ENCODE data around the gene OSBPL7.

OSBPL7 gene

DNA sequence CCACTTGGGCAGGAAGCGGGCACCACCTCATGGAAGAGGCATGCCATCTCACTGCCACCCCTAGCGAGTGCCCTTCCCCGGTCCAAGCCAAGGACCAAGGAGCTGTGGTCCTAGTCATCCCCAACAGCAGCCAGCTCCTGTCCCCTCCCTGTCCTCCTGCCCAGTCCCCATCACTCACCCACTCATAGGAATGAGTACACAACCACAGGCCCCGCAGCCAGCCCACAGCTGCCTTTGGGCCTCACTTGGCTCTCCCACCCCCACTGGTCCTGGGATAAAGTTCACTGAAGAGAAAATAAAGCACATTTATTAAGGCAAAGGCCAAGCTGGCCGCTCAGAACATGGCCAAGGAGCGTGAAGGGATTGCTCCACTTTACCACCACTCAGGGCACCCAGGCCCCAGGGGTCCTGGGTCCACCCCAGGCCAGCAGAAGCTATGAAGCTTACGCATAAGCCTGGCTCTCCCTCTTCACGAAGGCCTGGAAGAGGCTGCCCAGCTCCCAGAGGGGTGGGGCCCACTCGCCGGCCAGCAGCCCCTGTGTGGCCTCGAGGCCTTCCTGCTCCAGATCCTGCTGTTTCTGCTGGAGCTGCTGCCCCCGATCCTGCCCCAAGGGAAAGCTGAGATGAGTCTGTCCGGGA is 15.9 kb upstream of the OSBPL7 start:
- Histone ChIP-seq H3K9ac (ENCODE audit: low read length) (no peak overlapping the region), H3K36me3 (ENCODE audit: insufficient read depth, low read length) (peaks cover 18% of the 10 kb centered on the region), H3K27ac (ENCODE audit: low read depth, low read length) (no peak overlapping the region), H3K4me3 (ENCODE audit: low read depth in 1 of 2, low read length in 2 of 2) (no peak overlapping the region), H3K27me3 (ENCODE audit: control insufficient read depth in 1 of 2, insufficient read depth in 2 of 2, low read length in 2 of 2) (no peaks in the 10 kb centered on the region), H3K4me1 (ENCODE audit: insufficient read depth, low read length) (peaks cover 21% of the 10 kb centered on the region), H3K9me3 (ENCODE audit: low read length) (no peaks in the 10 kb centered on the region)

DNA sequence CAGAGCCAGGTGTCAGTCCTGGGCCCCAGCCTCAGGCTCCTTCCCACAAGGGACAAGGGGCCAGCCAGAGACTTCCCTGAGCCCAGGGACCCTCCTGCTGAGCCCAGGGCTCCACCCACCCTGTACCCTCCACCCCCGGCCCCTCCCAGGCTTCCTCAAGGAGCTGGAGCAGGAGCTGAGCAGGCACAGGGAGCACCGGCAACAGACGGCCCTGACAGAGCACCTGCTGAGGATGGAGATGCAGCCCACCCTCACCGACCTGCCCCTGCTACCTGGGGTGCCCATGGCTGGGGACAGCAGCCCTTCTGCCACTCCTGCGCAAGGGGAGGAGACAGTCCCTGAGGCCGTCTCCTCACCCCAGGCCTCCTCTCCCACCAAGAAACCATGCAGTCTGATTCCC is 15.0 kb upstream of the OSBPL7 start:
- Histone ChIP-seq H3K4me1 (ENCODE audit: insufficient read depth, low read length) (peaks cover 23% of the 10 kb centered on the region), H3K36me3 (ENCODE audit: insufficient read depth, low read length) (peaks cover 18% of the 10 kb centered on the region), H3K9me3 (ENCODE audit: low read length) (no peaks in the 10 kb centered on the region), H3K9ac (ENCODE audit: low read length) (no peak overlapping the region), H3K27me3 (ENCODE audit: control insufficient read depth in 1 of 2, insufficient read depth in 2 of 2, low read length in 2 of 2) (no peaks in the 10 kb centered on the region), H3K4me3 (ENCODE audit: low read depth in 1 of 2, low read length in 2 of 2) (no peak overlapping the region), H3K27ac (ENCODE audit: low read depth, low read length) (no peak overlapping the region)

DNA sequence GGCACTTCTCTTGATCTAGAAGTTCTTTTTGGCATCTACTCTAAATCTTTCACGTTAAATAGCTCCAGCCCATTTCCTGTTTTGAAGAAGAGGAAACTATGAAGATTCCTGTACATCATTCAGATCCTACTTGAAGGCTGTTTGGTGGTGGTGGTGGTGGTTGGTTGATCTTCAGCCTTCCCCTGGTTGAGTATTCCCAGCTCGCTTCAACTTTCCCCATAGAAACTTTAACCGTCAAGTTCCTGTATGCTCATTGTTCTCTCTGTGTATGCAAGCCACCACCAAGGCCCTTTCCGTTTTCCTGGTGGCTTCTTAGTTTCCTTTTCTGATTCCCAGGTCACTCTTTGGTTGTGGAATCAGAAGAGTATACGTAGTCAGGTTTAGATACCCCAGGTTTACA is 13.2 kb upstream of the OSBPL7 start:
- H3K4me3 ChIP-seq (ENCODE audit: low read depth in 1 of 2, low read length in 2 of 2), result no peak overlapping the region
- no peak overlapping the region for H3K27ac ChIP-seq (ENCODE audit: low read depth, low read length)
- no peaks in the 10 kb centered on the region for H3K9me3 ChIP-seq (ENCODE audit: low read length)
- peaks cover 18% of the 10 kb centered on the region for H3K36me3 ChIP-seq (ENCODE audit: insufficient read depth, low read length)
- no peak overlapping the region for H3K9ac ChIP-seq (ENCODE audit: low read length)
- H3K4me1 ChIP-seq (ENCODE audit: insufficient read depth, low read length), result peaks cover 20% of the 10 kb centered on the region
- H3K27me3 ChIP-seq (ENCODE audit: control insufficient read depth in 1 of 2, insufficient read depth in 2 of 2, low read length in 2 of 2), result no peaks in the 10 kb centered on the region

DNA sequence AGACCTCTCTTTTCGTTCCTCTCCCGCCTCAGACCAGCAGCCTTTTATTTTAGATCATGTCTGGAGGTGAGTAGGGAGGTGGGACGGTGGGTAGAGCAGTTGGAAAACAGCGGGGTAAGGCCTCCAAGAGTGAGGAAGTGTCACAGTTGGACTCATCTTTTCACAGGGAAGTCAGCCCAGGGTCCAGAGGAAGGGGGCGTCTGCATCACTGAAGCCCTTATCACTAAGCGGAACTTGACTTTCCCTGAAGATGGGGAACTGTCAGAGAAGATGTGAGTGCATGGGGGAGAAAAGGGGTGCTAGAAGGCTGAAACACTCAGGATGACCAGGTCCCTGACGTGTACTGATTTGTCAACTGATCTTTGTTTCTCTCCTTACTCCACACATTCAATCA is 10.3 kb upstream of the OSBPL7 start:
- Histone ChIP-seq H3K9me3 (ENCODE audit: low read length) (no peaks in the 10 kb centered on the region), H3K9ac (ENCODE audit: low read length) (no peak overlapping the region), H3K27me3 (ENCODE audit: control insufficient read depth in 1 of 2, insufficient read depth in 2 of 2, low read length in 2 of 2) (no peaks in the 10 kb centered on the region), H3K4me1 (ENCODE audit: insufficient read depth, low read length) (peaks cover 17% of the 10 kb centered on the region), H3K27ac (ENCODE audit: low read depth, low read length) (peak overlapping the region; percentile 45), H3K4me3 (ENCODE audit: low read depth in 1 of 2, low read length in 2 of 2) (peak overlapping the region; percentile 43 to 99), H3K36me3 (ENCODE audit: insufficient read depth, low read length) (peaks cover 19% of the 10 kb centered on the region)

DNA sequence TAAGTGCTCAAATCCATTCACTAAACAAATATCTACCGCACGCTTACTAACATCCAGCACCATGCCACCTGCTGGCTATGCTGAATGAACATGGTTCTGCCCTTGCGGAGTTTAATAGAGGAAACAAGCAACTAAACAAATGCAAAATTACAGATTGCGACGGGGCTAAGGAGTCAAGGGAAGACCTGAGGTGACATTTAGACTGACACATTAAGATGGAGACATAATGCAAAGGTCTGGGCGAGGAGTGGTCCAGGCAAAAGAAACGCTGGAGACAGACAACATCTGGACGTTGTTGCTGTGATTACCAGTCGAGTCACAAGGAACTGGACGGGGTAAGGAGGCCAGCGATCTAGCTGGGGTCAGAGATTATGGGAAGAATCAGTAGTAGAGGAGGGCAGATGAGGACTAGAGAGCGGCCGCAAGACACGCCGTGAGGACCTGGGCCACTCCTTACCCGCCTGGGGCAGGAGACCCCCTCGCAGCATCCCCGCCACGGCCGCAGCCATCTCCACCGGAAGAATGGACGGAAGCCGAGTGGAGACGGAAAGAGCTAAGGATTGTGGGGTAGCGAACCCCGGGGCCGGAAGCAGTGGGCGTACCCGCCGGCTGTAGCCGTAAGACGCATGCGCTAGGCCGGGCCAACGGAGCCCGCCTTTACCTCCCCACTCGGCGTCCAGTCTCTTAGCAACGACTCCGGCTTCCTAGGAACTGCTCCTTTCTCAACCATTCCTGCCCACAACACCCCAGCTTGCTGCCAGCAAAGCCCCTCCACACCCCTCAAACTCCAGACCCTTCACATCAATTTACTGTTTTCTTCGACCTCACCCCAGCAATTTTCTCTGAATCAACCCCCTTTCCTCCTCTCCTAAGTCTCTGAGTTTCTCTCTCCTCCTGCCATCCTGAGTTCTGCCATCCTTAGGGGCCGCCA is 9.7 kb upstream of the OSBPL7 start, which contains the start of the genes LRRC46 and MRPL10:
TSS of gene LRRC46 (plus strand) at position 668 of the 931 bp plus-strand sequence. CDS start 320 bp downstream, outside the sequence.
TSS of gene MRPL10 (minus strand) at position 539 of the 931 bp plus-strand sequence. CDS start at position 509, 30 bp downstream.
- peak within 1 kb of the TSS; percentile 45 for H3K27ac ChIP-seq (ENCODE audit: low read depth, low read length)
- H3K4me3 ChIP-seq (ENCODE audit: low read depth in 1 of 2, low read length in 2 of 2), result peak within 1 kb of the TSS; percentile 69 to 99
- H3K27me3 ChIP-seq (ENCODE audit: control insufficient read depth in 1 of 2, insufficient read depth in 2 of 2, low read length in 2 of 2), result no peaks in the 10 kb centered on the region
- H3K9me3 ChIP-seq (ENCODE audit: low read length), result no peaks in the 10 kb centered on the region
- H3K4me1 ChIP-seq (ENCODE audit: insufficient read depth, low read length), result peaks cover 17% of the 10 kb centered on the region
- H3K36me3 ChIP-seq (ENCODE audit: insufficient read depth, low read length), result peaks cover 25% of the 10 kb centered on the region
- H3K9ac ChIP-seq (ENCODE audit: low read length), result peak within 1 kb of the TSS; percentile 85

DNA sequence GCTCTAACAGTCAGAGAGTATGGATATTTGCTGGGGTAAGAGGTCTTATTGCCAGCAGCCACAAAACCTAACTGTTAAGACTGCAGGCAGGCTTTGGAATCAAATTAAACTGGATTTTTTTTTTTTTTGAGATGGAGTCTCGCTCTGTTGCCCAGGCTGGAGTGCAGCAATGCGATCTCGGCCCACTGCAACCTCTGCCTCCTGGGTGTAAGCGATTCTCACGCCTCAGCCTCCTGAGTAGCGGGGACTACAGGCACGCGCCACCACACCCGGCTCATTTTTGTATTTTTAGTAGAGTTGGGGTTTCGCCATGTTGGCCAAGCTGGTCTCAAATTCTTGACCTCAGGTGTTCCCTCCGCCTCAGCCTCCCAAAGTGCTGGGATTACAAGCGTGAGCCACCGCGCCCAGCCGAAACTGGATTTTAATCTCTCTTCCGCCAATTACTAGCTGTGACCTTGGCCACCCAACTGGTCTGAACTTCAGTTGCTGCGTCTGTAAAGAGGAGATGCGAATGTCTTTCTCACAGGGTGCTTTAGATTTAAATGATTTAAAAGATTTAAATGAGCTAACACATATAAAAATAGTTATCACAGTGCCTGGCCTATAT is 8.9 kb upstream of the OSBPL7 start:
- Histone ChIP-seq H3K36me3 (ENCODE audit: insufficient read depth, low read length) (peaks cover 26% of the 10 kb centered on the region), H3K4me3 (ENCODE audit: low read depth in 1 of 2, low read length in 2 of 2) (peak overlapping the region; percentile 69 to 99), H3K9me3 (ENCODE audit: low read length) (no peaks in the 10 kb centered on the region)

DNA sequence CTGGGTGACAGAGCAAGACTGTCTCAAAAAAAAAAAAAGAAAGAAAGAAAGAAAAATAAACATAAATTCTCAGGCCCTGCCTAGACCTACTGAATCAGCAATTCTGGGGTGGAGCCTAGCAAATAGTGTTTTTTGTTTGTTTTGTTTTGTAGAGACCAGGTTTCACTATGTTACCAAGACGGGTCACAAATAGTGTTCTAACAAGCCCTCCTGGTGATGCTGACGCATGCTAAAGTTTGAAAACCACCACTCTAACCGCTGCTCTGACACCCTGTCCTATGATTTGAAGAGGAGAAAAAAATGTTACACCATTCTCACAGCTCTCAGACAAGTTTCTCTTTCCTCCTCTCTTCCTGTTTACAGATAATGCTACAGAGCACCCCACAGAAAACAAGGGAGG is 8.3 kb upstream of the OSBPL7 start:
- H3K27me3 ChIP-seq (ENCODE audit: control insufficient read depth in 1 of 2, insufficient read depth in 2 of 2, low read length in 2 of 2), result no peaks in the 10 kb centered on the region
- H3K9ac ChIP-seq (ENCODE audit: low read length), result no peak overlapping the region
- H3K4me3 ChIP-seq (ENCODE audit: low read depth in 1 of 2, low read length in 2 of 2), result no peak overlapping the region
- peaks cover 17% of the 10 kb centered on the region for H3K4me1 ChIP-seq (ENCODE audit: insufficient read depth, low read length)
- peaks cover 30% of the 10 kb centered on the region for H3K36me3 ChIP-seq (ENCODE audit: insufficient read depth, low read length)
- no peaks in the 10 kb centered on the region for H3K9me3 ChIP-seq (ENCODE audit: low read length)
- no peak overlapping the region for H3K27ac ChIP-seq (ENCODE audit: low read depth, low read length)

More for the DNA sequence above, 8.9 kb upstream of the OSBPL7 start:
- Histone ChIP-seq H3K27me3 (ENCODE audit: control insufficient read depth in 1 of 2, insufficient read depth in 2 of 2, low read length in 2 of 2) (no peaks in the 10 kb centered on the region), H3K4me1 (ENCODE audit: insufficient read depth, low read length) (peaks cover 17% of the 10 kb centered on the region), H3K9ac (ENCODE audit: low read length) (peak overlapping the region; percentile 85), H3K27ac (ENCODE audit: low read depth, low read length) (no peak overlapping the region)

DNA sequence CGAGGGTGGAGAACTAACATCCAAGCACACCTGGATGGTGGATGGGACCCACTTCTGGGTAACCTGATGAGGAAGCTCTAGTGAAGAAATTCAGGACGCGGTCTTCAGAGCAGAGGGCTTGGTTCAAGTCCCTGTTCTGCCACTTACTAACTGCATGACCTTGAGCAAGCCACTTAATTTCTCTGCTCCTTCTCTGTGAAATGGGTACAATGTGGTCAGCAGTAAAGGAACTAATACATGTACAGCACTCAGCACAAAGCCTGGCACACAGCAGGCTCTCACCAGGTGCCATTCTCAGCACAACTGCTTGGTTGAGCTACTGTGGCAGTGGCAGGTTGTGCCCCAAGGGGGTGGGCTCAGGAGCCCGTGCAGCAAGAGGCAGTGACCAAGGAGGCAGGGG is 1.9 kb upstream of the OSBPL7 start:
- peaks cover 16% of the 10 kb centered on the region for H3K4me1 ChIP-seq (ENCODE audit: insufficient read depth, low read length)
- no peaks in the 10 kb centered on the region for H3K27me3 ChIP-seq (ENCODE audit: control insufficient read depth in 1 of 2, insufficient read depth in 2 of 2, low read length in 2 of 2)
- H3K9ac ChIP-seq (ENCODE audit: low read length), result no peak overlapping the region
- no peak overlapping the region for H3K4me3 ChIP-seq (ENCODE audit: low read depth in 1 of 2, low read length in 2 of 2)
- H3K9me3 ChIP-seq (ENCODE audit: low read length), result no peaks in the 10 kb centered on the region
- peaks cover 51% of the 10 kb centered on the region for H3K36me3 ChIP-seq (ENCODE audit: insufficient read depth, low read length)
- no peak overlapping the region for H3K27ac ChIP-seq (ENCODE audit: low read depth, low read length)

DNA sequence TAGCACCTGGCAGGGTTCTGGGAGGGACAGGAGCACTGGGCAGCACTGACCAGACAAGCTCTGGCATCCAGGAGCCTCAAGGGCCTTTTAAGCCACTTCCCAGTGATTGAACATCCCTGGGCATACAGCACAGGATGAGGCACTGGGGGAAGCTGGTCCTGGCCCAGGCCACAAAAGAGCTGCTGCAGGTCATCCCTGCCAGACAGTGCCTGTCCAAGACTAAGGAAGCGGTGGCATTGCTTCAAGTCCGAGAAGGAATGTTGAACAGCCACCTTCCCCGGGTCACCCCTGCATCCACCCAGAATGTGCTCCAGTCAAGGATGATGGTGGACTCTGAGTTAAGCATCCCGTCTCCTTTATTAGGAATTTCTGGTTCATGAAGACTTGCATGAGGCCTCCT is 1.2 kb upstream of the OSBPL7 start:
- Histone ChIP-seq H3K4me1 (ENCODE audit: insufficient read depth, low read length) (peaks cover 16% of the 10 kb centered on the region), H3K9me3 (ENCODE audit: low read length) (no peaks in the 10 kb centered on the region), H3K27me3 (ENCODE audit: control insufficient read depth in 1 of 2, insufficient read depth in 2 of 2, low read length in 2 of 2) (no peaks in the 10 kb centered on the region), H3K27ac (ENCODE audit: low read depth, low read length) (no peak overlapping the region), H3K36me3 (ENCODE audit: insufficient read depth, low read length) (peaks cover 47% of the 10 kb centered on the region), H3K4me3 (ENCODE audit: low read depth in 1 of 2, low read length in 2 of 2) (no peak overlapping the region), H3K9ac (ENCODE audit: low read length) (no peak overlapping the region)

DNA sequence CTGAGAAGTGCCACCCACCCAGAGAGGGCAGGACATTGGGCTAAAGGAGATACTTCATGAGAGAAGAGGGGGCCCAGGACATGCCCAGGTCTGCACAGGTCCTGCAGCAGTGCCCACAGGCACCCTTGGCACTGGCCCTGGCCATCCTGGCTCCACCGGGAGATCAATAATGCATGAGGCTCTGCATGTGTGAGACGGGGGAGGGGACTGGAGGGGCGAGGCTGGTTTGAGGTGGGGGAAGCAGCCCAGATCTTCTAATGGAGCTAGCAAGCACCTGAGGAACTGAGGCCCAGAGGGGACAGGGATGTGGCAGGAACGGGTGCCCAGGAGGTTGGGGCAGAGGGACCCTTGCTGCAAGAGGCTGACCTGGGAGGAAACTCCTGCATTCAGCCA is 567 bp downstream of the OSBPL7 start:
- H3K9ac ChIP-seq (ENCODE audit: low read length), result peak overlapping the region; percentile 38
- peaks cover 42% of the 10 kb centered on the region for H3K36me3 ChIP-seq (ENCODE audit: insufficient read depth, low read length)
- H3K9me3 ChIP-seq (ENCODE audit: low read length), result no peaks in the 10 kb centered on the region
- no peaks in the 10 kb centered on the region for H3K27me3 ChIP-seq (ENCODE audit: control insufficient read depth in 1 of 2, insufficient read depth in 2 of 2, low read length in 2 of 2)
- H3K27ac ChIP-seq (ENCODE audit: low read depth, low read length), result peak overlapping the region; percentile 30
- H3K4me1 ChIP-seq (ENCODE audit: insufficient read depth, low read length), result peaks cover 16% of the 10 kb centered on the region
- H3K4me3 ChIP-seq (ENCODE audit: low read depth in 1 of 2, low read length in 2 of 2), result peak overlapping the region; percentile 62 to 85

DNA sequence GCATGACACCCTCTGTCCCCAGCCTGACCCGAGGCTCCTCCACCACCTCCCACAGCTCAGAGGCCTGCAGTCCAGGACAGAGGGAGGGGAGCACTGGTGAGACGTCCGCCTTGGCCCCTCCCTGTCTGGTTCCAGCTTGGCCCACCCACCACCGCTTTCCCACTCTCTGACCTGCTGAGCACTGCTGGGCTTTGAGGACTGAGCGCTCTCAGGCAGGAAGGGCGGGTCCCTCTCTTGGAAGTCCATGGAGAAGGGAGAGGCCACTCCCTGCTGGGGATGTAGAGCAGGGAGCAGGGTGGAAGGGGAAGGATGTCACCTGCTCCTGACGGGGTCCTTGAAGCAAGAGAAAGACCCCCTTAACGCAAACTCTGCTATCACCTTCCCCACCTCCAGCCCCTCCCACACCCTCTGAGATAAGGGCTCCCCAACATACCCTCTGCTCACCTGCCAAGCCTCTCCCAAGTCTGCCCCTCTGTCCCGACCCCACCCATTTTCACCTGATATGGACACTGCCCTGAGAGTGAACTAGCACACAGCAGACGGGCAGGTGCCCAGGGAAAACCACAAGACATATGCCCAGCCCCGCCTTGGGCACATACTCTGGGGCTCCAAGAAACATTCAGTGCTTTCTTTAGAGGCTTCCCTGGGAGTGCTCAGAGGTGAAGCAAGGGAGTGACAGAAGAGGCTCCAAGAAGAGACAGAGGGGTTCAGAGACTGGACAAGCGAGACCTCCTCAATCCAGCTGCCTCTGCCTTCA is 1.4 kb downstream of the OSBPL7 start:
- peak overlapping the region in 1 of 2 donors; percentile 85 for H3K4me3 ChIP-seq (ENCODE audit: low read depth in 1 of 2, low read length in 2 of 2)
- no peak overlapping the region for H3K27ac ChIP-seq (ENCODE audit: low read depth, low read length)
- no peaks in the 10 kb centered on the region for H3K9me3 ChIP-seq (ENCODE audit: low read length)
- H3K36me3 ChIP-seq (ENCODE audit: insufficient read depth, low read length), result peaks cover 34% of the 10 kb centered on the region
- H3K4me1 ChIP-seq (ENCODE audit: insufficient read depth, low read length), result peaks cover 16% of the 10 kb centered on the region
- H3K9ac ChIP-seq (ENCODE audit: low read length), result no peak overlapping the region
- H3K27me3 ChIP-seq (ENCODE audit: control insufficient read depth in 1 of 2, insufficient read depth in 2 of 2, low read length in 2 of 2), result no peaks in the 10 kb centered on the region
